RWPE1 (cell line): Measurements from ENCODE around the gene THSD4.

Experiments
- CTCF ChIA-PET: fragments of 350-600 bp; sonication (Branson Sonifier 250); formaldehyde crosslinking; extraction: SDS; loops from one replicate; lab custom pipeline; 2021; lab: Yijun Ruan, JAX
- POLR2A ChIA-PET: fragments of 400-600 bp; formaldehyde crosslinking; extraction: SDS; loops from one replicate; lab custom pipeline; 2020; ENCODE audit warnings: antibody characterized with exemption; ENCODE audit not compliant: low non-redundant PET; lab: Yijun Ruan, JAX
- DNase-seq: peaks from one replicate; pipeline ENCODE4 v3.0.0; 2012; ENCODE audit warnings: low spot score
- H3K27ac ChIP-seq: fragments of 450-650 bp; 2 replicates; pipeline ENCODE4 v1.5.1; 2017
- CTCF ChIP-seq: fragments of 450-650 bp; conservative IDR thresholded peaks from 2 replicates; pipeline ENCODE4 v1.5.1; 2017; ENCODE audit warnings: low read depth, mild to moderate bottlenecking

Gene THSD4

GRCh38 chr15:71811752-71812735, 696.8 kb downstream of the THSD4 start:
- CTCF ChIA-PET, result interaction anchor here (0.5 to 1.0 kb wide), 2 partner anchors 10 to 372 kb away, joined by 5 read pairs; no protein-coding TSS in a partner anchor
- POLR2A ChIA-PET, result interaction anchor here (0.6 kb wide), 1 partner anchor 1431 kb away, joined by 3 read pairs; no protein-coding TSS in a partner anchor
- no peak for TF ChIP-seq CTCF
- no peak overlapping the region for H3K27ac ChIP-seq
- no peak for DNase-seq

GRCh38 chr15:71812966-71813722, 697.9 kb downstream of the THSD4 start:
- DNase-seq, result no peak
- POLR2A ChIA-PET, result interaction anchor here (0.6 kb wide), 1 partner anchor 1432 kb away, joined by 3 read pairs; no protein-coding TSS in a partner anchor
- H3K27ac ChIP-seq, result no peak overlapping the region
- CTCF ChIA-PET, result interaction anchor here (0.5 to 1.0 kb wide), 2 partner anchors 11 to 743 kb away, joined by 4 to 5 read pairs; no protein-coding TSS in a partner anchor
- TF ChIP-seq CTCF, result no peak

GRCh38 chr15:71813723-71814470, 698.6 kb downstream of the THSD4 start:
- ChIA-PET POLR2A (no interaction called here), CTCF (interaction anchor here (0.6 kb wide), 2 partner anchors 25 to 61 kb away, joined by 3 to 4 read pairs; no protein-coding TSS in a partner anchor)
- DNase-seq, result no peak
- no peak overlapping the region for H3K27ac ChIP-seq
- no peak for TF ChIP-seq CTCF

GRCh38 chr15:71815301-71815700, 700.0 kb downstream of the THSD4 start:
- H3K27ac ChIP-seq, result no peak overlapping the region
- ChIA-PET CTCF (no interaction called here), POLR2A (no interaction called here)
- no peak for DNase-seq
- no peak for TF ChIP-seq CTCF

GRCh38 chr15:71817351-71817750, 702.1 kb downstream of the THSD4 start:
- ChIA-PET CTCF (no interaction called here), POLR2A (no interaction called here)
- no peak for TF ChIP-seq CTCF
- DNase-seq, result no peak
- no peak overlapping the region for H3K27ac ChIP-seq
